DND-41 (cell line): ENCODE results near the gene GABRA5.

Experiments
- EZH2 ChIP-seq: IDR thresholded peaks from 3 replicates; pipeline ENCODE4 v1.6.1; 2012; ENCODE audit warnings: borderline replicate concordance, low read depth, mild to moderate bottlenecking, moderate library complexity, low read length, inconsistent platforms; ENCODE audit not compliant: severe bottlenecking
- TF ChIP-seq, protein P1 (sequence below): IDR thresholded peaks from 2 replicates; pipeline ENCODE4 v1.5.1; 2012; ENCODE audit warnings: borderline replicate concordance, low read length, moderate library complexity, mild to moderate bottlenecking; ENCODE audit not compliant: poor library complexity, severe bottlenecking; ENCODE audit errors: extremely low read depth

DNA sequence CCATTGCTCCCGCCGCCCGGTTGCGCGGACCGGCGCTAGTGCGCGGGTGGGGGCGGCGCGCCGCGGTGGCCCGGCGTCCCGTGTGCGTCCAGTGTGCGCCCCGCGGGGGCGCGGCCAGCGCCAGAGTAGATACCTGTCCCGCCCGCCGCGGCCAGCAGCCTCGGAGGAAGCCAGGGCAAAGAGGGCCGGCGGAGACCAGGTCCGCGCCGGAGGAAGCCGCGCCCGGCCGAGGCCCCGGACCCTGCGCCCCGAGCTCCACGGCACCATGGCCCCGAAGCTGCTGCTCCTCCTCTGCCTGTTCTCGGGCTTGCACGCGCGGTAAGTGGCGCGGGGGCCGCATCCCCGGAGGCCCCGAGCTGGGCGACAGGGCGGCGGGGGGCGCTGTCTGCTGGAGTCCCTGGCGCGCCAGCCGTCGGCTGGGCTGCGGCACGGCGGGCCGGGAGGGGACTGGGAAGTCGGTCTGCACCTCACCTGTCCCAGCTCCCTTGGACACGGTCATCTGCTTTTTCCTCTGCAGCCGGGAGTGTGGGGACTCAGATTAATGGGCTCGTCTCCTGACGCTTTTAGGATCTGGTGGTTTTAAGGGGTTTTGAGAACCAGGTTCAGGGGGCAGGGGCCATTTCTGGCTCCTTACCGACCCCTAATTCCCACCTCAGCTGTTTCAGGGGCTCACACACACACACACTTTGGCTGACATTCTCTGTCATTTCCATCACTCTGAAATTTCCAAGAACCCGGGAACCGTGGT, 104.6 kb downstream of the GABRA5 start:
- TF ChIP-seq, protein P1, sequence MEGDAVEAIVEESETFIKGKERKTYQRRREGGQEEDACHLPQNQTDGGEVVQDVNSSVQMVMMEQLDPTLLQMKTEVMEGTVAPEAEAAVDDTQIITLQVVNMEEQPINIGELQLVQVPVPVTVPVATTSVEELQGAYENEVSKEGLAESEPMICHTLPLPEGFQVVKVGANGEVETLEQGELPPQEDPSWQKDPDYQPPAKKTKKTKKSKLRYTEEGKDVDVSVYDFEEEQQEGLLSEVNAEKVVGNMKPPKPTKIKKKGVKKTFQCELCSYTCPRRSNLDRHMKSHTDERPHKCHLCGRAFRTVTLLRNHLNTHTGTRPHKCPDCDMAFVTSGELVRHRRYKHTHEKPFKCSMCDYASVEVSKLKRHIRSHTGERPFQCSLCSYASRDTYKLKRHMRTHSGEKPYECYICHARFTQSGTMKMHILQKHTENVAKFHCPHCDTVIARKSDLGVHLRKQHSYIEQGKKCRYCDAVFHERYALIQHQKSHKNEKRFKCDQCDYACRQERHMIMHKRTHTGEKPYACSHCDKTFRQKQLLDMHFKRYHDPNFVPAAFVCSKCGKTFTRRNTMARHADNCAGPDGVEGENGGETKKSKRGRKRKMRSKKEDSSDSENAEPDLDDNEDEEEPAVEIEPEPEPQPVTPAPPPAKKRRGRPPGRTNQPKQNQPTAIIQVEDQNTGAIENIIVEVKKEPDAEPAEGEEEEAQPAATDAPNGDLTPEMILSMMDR, result no peak
- no peak for TF ChIP-seq EZH2
